Testis (tissue), 3 donors: Measurements from ENCODE around the gene CCDC127. TPM values are rescaled to one million over a fixed set of nuclear protein-coding genes. Genes with fewer than 3 reads are reported as not detected.
"Not testable (repeated sequence)": the region's sequence is repeated elsewhere in the genome, so short reads cannot be mapped to it uniquely, and the experiment has no call there.

Source experiments
- DNase-seq: peaks from one replicate; pipeline ENCODE4 v3.0.0-alpha.2; 2019
- H3K27ac ChIP-seq, 2 donors: fragments of 200-600 bp; sonication (generic); one replicate each; pipeline ENCODE4 v1.5.1; 2019
- H3K27me3 ChIP-seq: fragments of 200-600 bp; sonication (generic); one replicate; pipeline ENCODE4 v1.5.1; 2019
- H3K36me3 ChIP-seq: fragments of 200-600 bp; sonication (generic); one replicate; pipeline ENCODE4 v1.5.1; 2017; ENCODE audit warnings: low read depth; ENCODE audit errors: missing control alignments
- H3K4me1 ChIP-seq: fragments of 200-600 bp; sonication (generic); one replicate; pipeline ENCODE4 v1.5.1; 2019
- H3K4me3 ChIP-seq, 2 donors: fragments of 200-600 bp; sonication (generic); one replicate each; pipeline ENCODE4 v1.5.1; 2017 to 2019
- H3K9me3 ChIP-seq: fragments of 200-600 bp; sonication (generic); one replicate; pipeline ENCODE4 v1.5.1; 2017
- CTCF ChIP-seq, 3 experiments: fragments of 450-650 bp in 2 of 3; fragments of 200-600 bp in 1 of 3; sonication (generic) in 1 of 3; IDR thresholded peaks; one replicate each; pipeline ENCODE4 v1.5.1; 2016 to 2019; ENCODE audit warnings: antibody characterized with exemption in 3 of 3, mild to moderate bottlenecking in 2 of 3, moderate library complexity in 1 of 3
- POLR2A ChIP-seq: fragments of 450-650 bp; IDR thresholded peaks from one replicate; pipeline ENCODE4 v1.6.1; 2017; ENCODE audit warnings: antibody characterized with exemption, mild to moderate bottlenecking, moderate library complexity
- WGBS, 2 donors: methylation state at CpG; one replicate each; pipeline ENCODE4 v1.1.5; 2018; 5-methylcytosine and 5-hydroxymethylcytosine counted together
- intact Hi-C: fragments of 100-400 bp; cut with DNase I; formaldehyde crosslinking; loops from one replicate; pipeline ENCODE4 v1.15.1; 2023; ENCODE audit warnings: low total_unique reads
- polyA plus RNA-seq: library from polyadenylated mRNA; stranded (reverse); fragments of 350-450 nt; fragmentation: Illumina TruSeq; extraction: RNeasy Lipid Tissue Mini Kit (QIAGEN cat#74804); gene quantifications from one replicate; pipeline ENCODE4 v1.2.3, GENCODE V29; 2014; ENCODE audit warnings: low read depth, low replicate concordance; ENCODE audit not compliant: insufficient read depth
- total RNA-seq, 2 donors: library from RNA; depleted of rRNA; stranded (reverse); fragments of >200 nt; gene quantifications; one replicate each; pipeline ENCODE4 v1.2.3, GENCODE V29; 2016

Gene CCDC127
- total and polyA plus RNA-seq, 3 donors from 2014 or later: 6.6 to 6.9 (median 6.7) TPM

DNA sequence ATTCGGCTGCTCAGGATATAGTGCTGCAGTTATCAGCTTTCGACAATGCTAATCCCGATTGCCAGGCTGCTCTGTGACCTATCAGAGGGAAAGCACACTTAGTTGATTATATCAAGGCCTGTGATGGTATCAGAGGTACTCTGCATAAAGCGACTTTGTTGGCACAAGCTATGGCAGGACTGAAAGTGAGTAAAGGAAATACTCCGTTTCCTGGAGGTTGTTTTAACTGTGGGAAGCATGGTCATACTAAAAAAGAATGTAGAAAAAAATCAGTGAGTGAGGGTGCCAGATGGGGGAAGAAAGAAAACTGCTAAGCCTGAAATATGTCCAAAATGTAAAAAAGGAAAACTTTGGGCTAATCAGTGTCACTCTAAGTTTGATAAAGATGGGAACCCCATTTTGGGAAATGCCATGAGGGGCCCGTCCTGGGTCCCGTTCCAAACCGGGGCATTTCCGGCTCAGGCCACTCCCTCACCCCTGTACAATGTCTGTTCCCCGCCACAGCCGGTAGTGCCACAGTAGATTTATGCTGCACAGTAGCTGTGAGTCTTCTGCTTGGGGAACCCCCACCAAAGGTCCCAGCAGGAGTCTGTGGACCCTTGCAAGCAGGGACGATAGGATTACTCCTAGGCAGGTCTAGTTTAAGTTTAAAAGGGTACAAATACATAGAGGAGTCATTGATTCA lies 25.9 kb upstream of the CCDC127 start:
- H3K27ac ChIP-seq, DNase-seq, intact Hi-C loops, H3K4me1 ChIP-seq, H3K4me3 ChIP-seq, H3K27me3 ChIP-seq, H3K9me3 ChIP-seq, H3K36me3 ChIP-seq: not testable (repeated sequence)
- WGBS, 2 donors: 78 to 84% methylated on average over 12 of the region's 12 CpGs

DNA sequence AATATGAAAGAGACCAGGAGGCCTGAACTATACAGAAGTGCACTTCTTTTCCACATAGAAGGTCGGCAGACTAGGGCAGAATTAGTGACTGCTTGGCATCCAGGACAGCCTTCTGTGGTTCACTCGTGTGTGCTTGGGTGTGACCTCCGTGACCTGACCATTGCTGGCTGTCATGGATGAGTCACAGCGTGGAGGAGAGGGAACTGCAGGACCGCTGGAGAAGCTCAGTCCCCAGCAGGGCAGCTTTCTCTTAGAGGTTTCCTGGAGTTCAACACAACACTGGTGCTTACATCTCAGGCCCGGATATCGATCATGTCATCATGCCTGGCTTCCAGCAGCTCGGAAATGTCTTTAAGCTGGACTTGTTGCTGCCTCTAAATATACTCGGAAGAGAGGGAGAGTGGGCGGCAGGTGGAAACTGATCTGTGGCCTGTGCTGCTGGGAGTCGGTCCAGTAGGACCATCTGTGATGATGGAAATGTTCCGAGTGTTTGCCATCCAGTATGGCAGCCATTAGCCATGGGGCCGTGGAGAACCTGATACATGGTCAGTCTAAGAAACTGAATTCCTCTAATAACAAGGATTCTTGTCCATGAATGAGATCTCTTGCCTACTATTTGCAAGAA lies 23.2 kb upstream of the CCDC127 start:
- H3K4me3 ChIP-seq, H3K27me3 ChIP-seq, DNase-seq, intact Hi-C loops, H3K36me3 ChIP-seq, H3K9me3 ChIP-seq, H3K27ac ChIP-seq, H3K4me1 ChIP-seq: not testable (repeated sequence)
- 94% methylated on average over 10 to 13 of the region's 13 CpGs for WGBS, 2 donors

DNA sequence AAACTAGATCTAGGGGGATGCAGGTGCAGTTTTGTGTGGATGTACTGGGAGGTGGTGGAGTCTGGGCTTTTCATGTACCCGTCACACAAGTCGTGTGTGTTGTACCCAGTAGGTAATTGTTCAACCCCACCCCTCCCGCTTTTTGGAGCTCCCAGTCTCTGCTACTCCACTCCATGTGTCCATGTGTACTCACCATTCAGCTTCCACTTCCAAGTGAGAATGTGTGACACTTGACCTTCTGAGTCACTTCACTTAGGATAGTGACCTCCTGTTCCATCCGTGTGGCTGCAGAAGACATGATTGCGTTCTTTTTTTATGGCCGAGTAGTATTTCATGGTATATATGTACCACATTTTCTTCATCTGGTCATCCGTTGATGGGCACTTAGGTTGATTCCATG lies 22.6 kb upstream of the CCDC127 start:
- H3K27me3 ChIP-seq, H3K4me1 ChIP-seq, H3K4me3 ChIP-seq, H3K36me3 ChIP-seq, DNase-seq, H3K27ac ChIP-seq, intact Hi-C loops, H3K9me3 ChIP-seq: not testable (repeated sequence)
- 95% methylated on average over 7 of the region's 7 CpGs for WGBS, 2 donors

DNA sequence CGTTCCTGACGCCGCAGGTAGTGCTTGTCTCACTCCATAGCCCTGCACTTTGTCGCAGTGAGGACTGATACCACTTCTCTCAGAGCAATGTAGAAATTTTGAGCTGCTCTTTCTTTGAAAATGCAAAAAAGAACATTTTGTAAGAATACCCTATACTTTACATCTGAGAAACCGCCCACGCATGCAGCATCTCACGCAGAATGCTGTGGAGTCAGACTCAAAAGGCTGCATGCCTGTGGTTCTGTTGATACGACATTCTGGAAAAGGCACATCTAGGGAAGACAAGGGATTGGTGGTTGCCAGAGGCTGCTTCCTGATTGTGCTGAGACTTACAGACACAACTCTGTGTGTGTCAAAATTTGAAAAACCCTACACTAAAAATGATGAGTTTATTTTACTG lies 20.0 kb upstream of the CCDC127 start:
- not testable (repeated sequence) for H3K36me3 ChIP-seq

GRCh38 chr5:235527-235926 lies 17.6 kb upstream of the CCDC127 start:
- intact Hi-C loops, H3K27ac ChIP-seq, H3K9me3 ChIP-seq, H3K27me3 ChIP-seq, H3K4me3 ChIP-seq, DNase-seq, H3K4me1 ChIP-seq, H3K36me3 ChIP-seq: not testable (repeated sequence)
- WGBS, 2 donors: 96% methylated on average over 7 to 9 of the region's 9 CpGs

More for the DNA sequence above, 20.0 kb upstream of the CCDC127 start:
- H3K4me3 ChIP-seq, DNase-seq, H3K4me1 ChIP-seq, H3K9me3 ChIP-seq, H3K27ac ChIP-seq, intact Hi-C loops, H3K27me3 ChIP-seq: not testable (repeated sequence)
- 90 to 94% methylated on average over 8 of the region's 8 CpGs for WGBS, 2 donors

DNA sequence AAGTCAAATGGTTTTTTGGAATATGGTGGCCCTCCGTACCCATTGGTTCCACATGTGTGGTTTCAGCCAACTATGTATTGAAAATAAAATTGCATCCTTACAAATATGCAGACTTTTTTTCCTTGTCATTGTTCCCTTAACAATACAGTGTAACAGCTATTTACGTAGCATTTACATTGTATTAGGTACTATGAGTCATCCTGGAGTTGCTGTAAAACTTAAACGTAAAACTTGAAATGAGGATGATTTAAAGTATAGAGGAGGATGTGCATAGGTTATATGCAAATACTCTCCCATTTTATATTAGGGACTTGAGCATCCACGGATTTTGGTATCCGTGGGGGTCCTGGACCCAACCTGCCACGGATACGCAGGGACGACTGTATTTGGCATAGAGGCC lies 16.5 kb upstream of the CCDC127 start:
- WGBS, 2 donors: 92 to 94% methylated on average over 8 of the region's 8 CpGs
- intact Hi-C loops: no loop called here
- no peaks in the 10 kb centered on the region for H3K27me3 ChIP-seq
- TF ChIP-seq CTCF (IDR thresholded peaks at IDR 0.05) (no peak), POLR2A (no peak)
- H3K9me3 ChIP-seq: no peaks in the 10 kb centered on the region
- DNase-seq: no peak
- no peaks in the 10 kb centered on the region for H3K36me3 ChIP-seq
- no peak overlapping the region for H3K4me3 ChIP-seq
- no peak overlapping the region for H3K27ac ChIP-seq
- no peaks in the 10 kb centered on the region for H3K4me1 ChIP-seq

DNA sequence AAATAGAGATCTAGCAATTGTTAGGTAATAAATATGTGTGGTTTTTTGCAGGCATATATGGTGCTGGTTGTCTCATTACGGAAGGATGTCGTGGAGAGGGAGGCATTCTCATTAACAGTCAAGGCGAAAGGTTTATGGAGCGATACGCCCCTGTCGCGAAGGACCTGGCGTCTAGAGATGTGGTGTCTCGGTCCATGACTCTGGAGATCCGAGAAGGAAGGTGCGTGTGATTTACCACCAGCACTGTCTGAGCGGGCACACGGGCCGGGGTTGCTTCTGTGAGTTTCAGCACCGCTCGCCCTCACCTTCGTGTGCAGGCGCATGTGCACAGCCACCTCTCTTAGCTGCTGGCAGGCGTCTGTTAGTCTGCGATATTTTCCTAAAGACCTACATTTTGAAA lies 15.5 kb upstream of the CCDC127 start:
- DNase-seq, intact Hi-C loops, H3K4me3 ChIP-seq, H3K27ac ChIP-seq, H3K9me3 ChIP-seq, H3K4me1 ChIP-seq, H3K27me3 ChIP-seq, H3K36me3 ChIP-seq: not testable (repeated sequence)
- WGBS, 2 donors: 95 to 96% methylated on average over 20 of the region's 20 CpGs

GRCh38 chr5:231661-232060 lies 13.7 kb upstream of the CCDC127 start:
- H3K27me3 ChIP-seq: no peaks in the 10 kb centered on the region
- no peaks in the 10 kb centered on the region for H3K36me3 ChIP-seq
- no peaks in the 10 kb centered on the region for H3K4me1 ChIP-seq
- intact Hi-C loops: no loop called here
- H3K9me3 ChIP-seq: no peaks in the 10 kb centered on the region
- DNase-seq: no peak
- TF ChIP-seq CTCF (IDR thresholded peaks at IDR 0.05) (no peak), POLR2A (no peak)
- H3K4me3 ChIP-seq: no peak overlapping the region
- H3K27ac ChIP-seq: no peak overlapping the region
- WGBS, 2 donors: 92 to 95% methylated on average over 13 of the region's 13 CpGs
